Breast epithelium (tissue), 4 donors: ENCODE results near the gene SPANXN2. TPM values are rescaled to one million over a fixed set of nuclear protein-coding genes. Genes with fewer than 3 reads are reported as not detected.
"Not testable (repeated sequence)": the region's sequence is repeated elsewhere in the genome, so short reads cannot be mapped to it uniquely, and the experiment has no call there.

Experiments
- DNase-seq, 2 donors: peaks; one replicate each; pipeline ENCODE4 v3.0.0-alpha.2; 2019; ENCODE audit warnings: low spot score in 2 of 2
- H3K27ac ChIP-seq, 2 donors: fragments of 200-600 bp; sonication (generic) in 1 of 2; one replicate each; pipeline ENCODE4 v1.5.1; 2016 to 2019; ENCODE audit warnings: mild to moderate bottlenecking in 1 of 2
- H3K27me3 ChIP-seq, 2 donors: fragments of 200-600 bp; sonication (generic) in 1 of 2; one replicate each; pipeline versions ENCODE4 v1.5.1 to v1.6.0; 2017 to 2019; ENCODE audit warnings: control low read depth in 1 of 2, mild to moderate bottlenecking in 1 of 2
- H3K36me3 ChIP-seq: fragments of 200-600 bp; one replicate; pipeline ENCODE4 v1.5.1; 2019
- H3K4me1 ChIP-seq, 2 donors: fragments of 200-600 bp; sonication (generic); one replicate each; pipeline ENCODE4 v1.5.1; 2016 to 2019; ENCODE audit warnings: control low read depth in 1 of 2
- H3K4me3 ChIP-seq, 3 donors: fragments of 200-600 bp; sonication (generic); 1 replicate in 2 of 3; 2 replicates in 1 of 3; pipeline ENCODE4 v1.5.1; 2016 to 2019; ENCODE audit warnings: mild to moderate bottlenecking in 3 of 3, moderate library complexity in 2 of 3
- H3K9me3 ChIP-seq, 2 donors: fragments of 200-600 bp; sonication (generic) in 1 of 2; one replicate each; pipeline ENCODE4 v1.5.1; 2016 to 2019; ENCODE audit warnings: control low read depth in 1 of 2
- CTCF ChIP-seq, 3 donors: fragments of 450-650 bp; IDR thresholded peaks; one replicate each; pipeline ENCODE4 v1.5.1; 2016 to 2017; ENCODE audit warnings: antibody characterized with exemption in 3 of 3, mild to moderate bottlenecking in 3 of 3, moderate library complexity in 3 of 3
- POLR2A ChIP-seq: fragments of 450-650 bp; IDR thresholded peaks from one replicate; pipeline ENCODE4 v1.6.1; 2016; ENCODE audit warnings: antibody characterized with exemption, mild to moderate bottlenecking, moderate library complexity
- POLR2AphosphoS5 ChIP-seq, 3 donors: sonication (generic); formaldehyde crosslinking; IDR thresholded peaks; one replicate each; pipeline ENCODE4 v1.6.1; 2017; ENCODE audit warnings: antibody characterized with exemption in 3 of 3
- intact Hi-C: fragments of 100-400 bp; cut with DNase I; formaldehyde crosslinking; loops from one replicate; pipeline ENCODE4 v1.15.1; 2023; ENCODE audit warnings: low total_unique reads
- total RNA-seq, 3 donors: library from RNA; depleted of rRNA; stranded (reverse); fragments of >200 nt; gene quantifications; one replicate each; pipeline ENCODE4 v1.1.0, GENCODE V29; 2016

Gene SPANXN2
- not detected for total RNA-seq

GRCh38 chrX:143720652-143721051 is at the start of gene SPANXN2:
Gene SPANXN2, minus strand, starts transcription at chrX:143720752. Its CDS starts 84 bp downstream, at chrX:143720668.
- H3K36me3 ChIP-seq, DNase-seq, H3K27ac ChIP-seq, H3K4me3 ChIP-seq, H3K27me3 ChIP-seq, intact Hi-C loops, H3K9me3 ChIP-seq, H3K4me1 ChIP-seq: not testable (repeated sequence)

GRCh38 chrX:143768976-143769375 is 48.4 kb upstream of the SPANXN2 start:
- intact Hi-C loops: no loop called here
- Histone ChIP-seq H3K27me3 (no peaks in the 10 kb centered on the region), H3K27ac (no peak overlapping the region), H3K4me3 (no peak overlapping the region), H3K4me1 (no peaks in the 10 kb centered on the region), H3K36me3 (no peaks in the 10 kb centered on the region), H3K9me3 (no peaks in the 10 kb centered on the region)
- no peak for TF ChIP-seq POLR2AphosphoS5 (IDR thresholded peaks at IDR 0.05)
- TF ChIP-seq CTCF (IDR thresholded peaks at IDR 0.05): no peak
- TF ChIP-seq POLR2A: no peak
- DNase-seq: no peak

- H3K4me1 ChIP-seq, intact Hi-C loops, H3K9me3 ChIP-seq, H3K27me3 ChIP-seq, H3K36me3 ChIP-seq, DNase-seq, H3K27ac ChIP-seq, H3K4me3 ChIP-seq: not testable (repeated sequence)
These were observed 47.2 kb upstream of the SPANXN2 start for GRCh38 chrX:143767789-143768188.

GRCh38 chrX:143757887-143758286 is 37.3 kb upstream of the SPANXN2 start:
- TF ChIP-seq POLR2AphosphoS5 (IDR thresholded peaks at IDR 0.05) (no peak), POLR2A (no peak), CTCF (IDR thresholded peaks at IDR 0.05) (no peak)
- peaks cover 0 to 2% of the 10 kb centered on the region in 2 donors for H3K27me3 ChIP-seq
- intact Hi-C loops: no loop called here
- H3K27ac ChIP-seq: no peak overlapping the region
- no peaks in the 10 kb centered on the region for H3K36me3 ChIP-seq
- H3K4me1 ChIP-seq: no peaks in the 10 kb centered on the region
- H3K9me3 ChIP-seq: no peaks in the 10 kb centered on the region
- DNase-seq: no peak
- no peak overlapping the region for H3K4me3 ChIP-seq

- TF ChIP-seq POLR2AphosphoS5 (IDR thresholded peaks at IDR 0.05) (no peak), POLR2A (no peak), CTCF (IDR thresholded peaks at IDR 0.05) (no peak)
- Histone ChIP-seq H3K4me1 (no peaks in the 10 kb centered on the region), H3K27me3 (peaks cover 0 to 4% of the 10 kb centered on the region in 2 donors), H3K4me3 (no peak overlapping the region), H3K9me3 (no peaks in the 10 kb centered on the region), H3K27ac (no peak overlapping the region), H3K36me3 (no peaks in the 10 kb centered on the region)
- no peak for DNase-seq
- intact Hi-C loops: no loop called here
These were observed 36.8 kb upstream of the SPANXN2 start for GRCh38 chrX:143757375-143757774.

- Histone ChIP-seq H3K36me3 (no peaks in the 10 kb centered on the region), H3K27me3 (peaks cover 0 to 4% of the 10 kb centered on the region in 2 donors), H3K4me3 (no peak overlapping the region), H3K27ac (no peak overlapping the region), H3K9me3 (no peaks in the 10 kb centered on the region), H3K4me1 (no peaks in the 10 kb centered on the region)
- intact Hi-C loops: no loop called here
- no peak for DNase-seq
- TF ChIP-seq POLR2A (no peak), CTCF (IDR thresholded peaks at IDR 0.05) (no peak), POLR2AphosphoS5 (IDR thresholded peaks at IDR 0.05) (no peak)
These were observed 33.6 kb upstream of the SPANXN2 start for GRCh38 chrX:143754183-143754582.
